Stomach (tissue), 4 donors: ENCODE data around the gene REG1B.

Experiments used
- CTCF ChIP-seq, 7 experiments: fragments of 450-650 bp in 4 of 7; fragments of 200-600 bp in 3 of 7; sonication (generic) in 3 of 7; IDR thresholded peaks; one replicate each; pipeline ENCODE4 v1.5.1; 2016 to 2019; ENCODE audit warnings: antibody characterized with exemption in 7 of 7, control low read depth in 2 of 7, mild to moderate bottlenecking in 1 of 7
- POLR2AphosphoS5 ChIP-seq, 3 donors: sonication (generic); formaldehyde crosslinking; IDR thresholded peaks; one replicate each; pipeline ENCODE4 v1.6.1; 2016; ENCODE audit warnings: antibody characterized with exemption in 3 of 3

- TF ChIP-seq CTCF (IDR thresholded peaks at IDR 0.05) (no peak), POLR2AphosphoS5 (IDR thresholded peaks at IDR 0.05) (no peak)
Observed at GRCh38 chr2:79071078-79071477, 16.7 kb downstream of the REG1B start.
